HG03575 (cell line): Measurements from ENCODE around the gene MANSC4.

Experiments used
- ATAC-seq: cut with Tn5 transposase; IDR thresholded peaks from one replicate; pipeline ENCODE4 v1.9.1; 2021; ENCODE audit not compliant: unreplicated experiment, insufficient number of reproducible peaks, low FRiP score; ENCODE audit errors: extremely low read depth

MANSC4 gene

DNA sequence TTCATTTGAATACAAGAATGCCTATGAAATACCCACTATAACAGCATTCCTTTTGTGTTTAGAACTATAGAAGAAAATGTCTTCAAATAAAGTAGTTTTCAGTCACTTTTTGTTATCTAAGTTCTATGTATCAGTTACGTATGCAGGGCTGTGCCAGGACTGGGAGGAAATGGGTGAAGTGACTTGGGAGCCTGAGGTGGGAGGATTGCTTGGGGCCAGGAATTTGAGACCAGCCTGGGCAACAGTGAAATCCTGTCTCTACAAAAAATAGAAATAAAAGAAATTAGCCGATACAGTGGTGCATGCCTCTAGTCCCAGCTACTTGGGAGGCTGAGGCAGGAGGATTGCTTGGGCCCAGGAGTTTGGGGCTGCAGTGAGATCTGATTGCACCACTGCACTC lies 22.9 kb upstream of the MANSC4 start:
- no peak for ATAC-seq

DNA sequence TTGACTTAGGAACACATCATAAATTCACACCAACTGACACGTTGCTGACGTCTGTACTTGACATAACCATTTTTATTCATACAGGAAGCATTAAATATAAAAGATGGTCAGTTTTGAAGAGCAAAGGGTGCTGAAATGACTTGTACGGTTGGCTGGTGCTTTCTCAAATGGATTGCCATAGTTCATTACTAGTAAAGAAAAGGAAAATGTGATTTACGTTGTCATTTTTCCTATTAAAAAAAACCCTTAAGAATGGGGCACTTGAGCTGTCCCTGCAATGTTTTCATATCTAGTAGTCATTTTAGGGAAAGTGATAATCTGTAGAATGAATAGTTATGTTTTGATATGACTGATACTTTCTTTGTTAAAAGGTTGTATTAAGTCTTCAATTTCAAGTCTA lies 22.5 kb upstream of the MANSC4 start:
- no peak for ATAC-seq

DNA sequence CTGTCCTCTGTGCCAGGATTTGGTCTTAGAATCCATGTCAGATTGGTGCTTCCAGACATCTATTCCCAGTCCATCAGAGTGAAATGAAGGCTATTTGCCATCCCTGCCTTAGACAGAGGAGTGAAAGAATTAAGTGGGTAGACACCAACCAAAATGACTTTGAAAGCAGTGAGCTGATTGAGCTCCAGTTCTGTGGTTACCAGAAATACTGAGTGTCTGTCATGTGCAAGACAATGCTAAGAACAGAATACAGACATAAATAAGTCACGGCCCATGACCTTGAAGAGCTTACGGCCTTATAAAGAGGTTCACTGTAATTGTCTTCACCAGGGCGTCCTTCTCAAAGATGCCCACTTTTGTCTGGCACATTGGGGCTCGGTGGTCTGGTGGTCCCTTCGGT lies 21.6 kb upstream of the MANSC4 start:
- ATAC-seq = no peak

DNA sequence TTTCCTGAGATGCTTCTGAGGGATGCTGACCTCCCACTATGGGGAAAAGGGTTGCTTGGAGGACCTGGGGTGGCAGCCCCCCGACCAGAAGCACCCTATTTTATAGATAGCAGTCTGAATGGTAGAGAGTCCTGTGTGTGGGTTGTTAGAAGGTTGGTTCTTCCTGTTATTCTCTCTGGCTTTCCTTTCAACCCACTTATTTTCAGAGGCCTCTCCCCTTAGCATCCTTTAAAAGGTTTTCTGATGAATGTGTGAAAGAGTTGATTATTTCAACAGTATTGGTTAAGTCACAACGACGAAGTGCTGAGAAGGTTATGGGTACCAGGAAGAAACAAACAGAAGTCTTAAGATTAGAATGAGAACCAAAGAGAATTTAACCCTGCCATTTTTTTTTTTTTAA lies 20.8 kb upstream of the MANSC4 start:
- no peak for ATAC-seq

DNA sequence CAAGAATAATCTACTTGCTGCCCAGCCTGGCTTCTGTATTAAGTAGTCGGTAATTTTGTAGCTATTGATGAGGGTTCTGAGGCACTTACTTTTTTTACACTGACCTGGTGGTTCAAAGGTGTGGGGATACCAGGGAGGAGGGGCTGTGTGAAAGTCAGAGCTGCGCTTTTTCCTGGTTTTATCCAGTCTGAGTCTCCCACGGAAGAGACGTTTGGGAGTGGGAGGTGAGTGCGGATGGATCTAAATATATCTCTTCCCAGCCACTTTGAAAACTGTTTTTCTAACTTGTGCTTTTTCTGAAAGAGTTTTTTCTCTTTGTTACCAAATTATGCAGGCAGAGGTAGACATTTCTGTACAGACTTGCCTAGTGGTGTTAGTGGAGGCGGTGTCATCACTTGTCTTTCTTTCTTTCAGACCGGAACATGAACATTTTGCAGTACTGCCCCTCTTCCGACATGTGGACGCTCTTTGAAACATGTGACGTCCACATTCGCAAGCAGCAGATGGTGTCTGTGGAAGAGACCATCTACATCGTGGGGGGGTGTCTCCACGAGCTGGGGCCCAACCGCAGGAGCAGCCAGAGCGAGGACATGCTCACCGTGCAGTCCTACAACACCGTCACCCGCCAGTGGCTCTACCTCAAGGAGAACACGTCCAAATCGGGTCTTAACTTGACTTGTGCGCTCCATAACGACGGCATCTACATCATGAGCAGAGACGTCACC lies 17.4 kb upstream of the MANSC4 start:
- no peak for ATAC-seq

DNA sequence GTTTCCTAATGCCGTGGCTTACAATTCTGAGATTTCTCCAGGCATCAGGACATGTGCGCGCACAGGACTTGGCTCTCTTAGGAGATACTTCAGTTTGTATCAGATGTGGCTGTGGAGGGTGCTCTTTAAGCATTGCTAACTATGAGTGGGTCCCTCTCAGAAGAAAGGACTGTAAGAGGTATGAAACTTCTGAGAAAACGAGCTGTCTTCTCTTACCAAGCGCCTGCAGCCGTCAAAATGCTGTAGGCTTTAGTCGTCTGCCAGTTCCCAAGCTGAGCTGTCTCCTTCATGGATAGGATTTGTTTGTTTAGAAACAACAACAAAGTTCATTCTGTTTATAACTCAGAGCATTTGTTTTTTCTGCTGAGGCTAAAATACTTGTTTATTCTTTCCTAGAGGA lies 16.1 kb upstream of the MANSC4 start:
- no peak for ATAC-seq

DNA sequence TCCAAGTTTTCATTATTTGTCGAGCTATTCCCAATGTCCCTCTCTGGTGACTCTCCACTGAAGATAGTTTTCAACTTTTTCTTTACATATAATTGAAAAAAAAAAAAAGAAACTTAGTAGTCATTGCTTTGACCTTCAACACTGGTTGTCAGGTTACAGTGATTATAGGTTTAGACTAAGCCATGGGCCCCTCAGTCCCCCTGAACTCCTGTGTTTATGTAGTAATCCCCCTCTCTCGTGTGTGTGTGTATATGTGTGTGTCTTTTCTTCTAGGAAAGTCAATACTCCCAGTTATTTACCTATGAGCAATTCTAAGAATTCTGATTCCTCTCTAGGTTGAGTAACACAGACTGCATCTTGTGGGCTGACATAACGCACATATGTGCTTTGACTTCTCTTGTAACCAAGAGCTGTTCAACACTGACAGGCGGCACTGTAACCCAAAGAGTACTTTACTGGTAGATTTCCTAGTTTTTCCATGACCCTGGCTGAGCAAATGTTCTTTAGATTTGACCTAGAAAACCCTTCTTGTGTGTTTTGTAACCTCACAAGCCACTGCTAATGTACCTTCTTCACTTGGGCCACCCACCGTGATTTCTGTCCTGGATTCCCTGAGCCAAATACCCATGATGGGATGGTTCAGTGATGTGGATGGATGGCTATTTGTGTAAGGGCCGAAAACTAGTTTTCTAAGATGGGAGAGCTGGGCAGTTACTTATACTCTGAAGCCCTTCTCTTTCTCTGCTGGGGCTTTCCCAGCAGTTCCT lies 15.0 kb upstream of the MANSC4 start:
- ATAC-seq = no peak

DNA sequence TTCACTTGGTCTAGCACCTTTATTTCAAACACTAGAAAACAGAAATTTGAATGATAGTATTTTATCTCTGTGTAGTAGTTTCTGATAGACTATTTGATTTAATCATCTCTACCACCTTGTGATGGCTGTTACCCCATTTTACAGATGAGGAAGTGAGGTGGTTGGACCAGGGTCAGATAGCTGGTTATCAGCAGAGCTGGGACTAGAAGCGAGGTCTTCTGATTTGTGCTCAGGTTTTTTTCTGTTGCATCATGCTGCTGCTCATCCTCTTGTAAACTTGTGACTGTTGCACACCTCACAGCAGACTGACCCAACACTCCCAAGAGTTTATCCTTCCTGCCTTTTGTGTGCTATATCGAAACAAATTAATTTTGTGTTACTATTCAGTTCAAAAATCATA lies 10.1 kb upstream of the MANSC4 start:
- no peak for ATAC-seq

DNA sequence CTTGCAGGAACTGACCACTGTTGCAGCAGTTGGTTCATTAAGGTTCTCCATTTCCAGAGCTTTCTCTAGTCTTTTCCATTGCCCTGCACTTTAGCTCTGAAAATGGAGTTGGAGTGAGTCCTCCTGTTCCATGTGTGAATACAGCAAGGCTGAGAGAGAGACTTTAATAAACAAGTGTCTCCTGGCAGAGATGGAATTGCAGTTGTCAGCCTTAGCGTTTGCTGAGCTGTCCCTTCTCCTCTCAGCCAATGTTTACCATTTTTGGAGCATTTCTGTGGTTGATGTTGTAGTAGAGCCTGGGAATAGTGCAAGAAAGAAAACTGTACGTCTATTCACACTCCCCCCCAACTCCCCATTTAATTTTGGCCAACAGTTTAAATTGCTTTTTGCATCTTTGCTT lies 7.5 kb upstream of the MANSC4 start:
- ATAC-seq = no peak

DNA sequence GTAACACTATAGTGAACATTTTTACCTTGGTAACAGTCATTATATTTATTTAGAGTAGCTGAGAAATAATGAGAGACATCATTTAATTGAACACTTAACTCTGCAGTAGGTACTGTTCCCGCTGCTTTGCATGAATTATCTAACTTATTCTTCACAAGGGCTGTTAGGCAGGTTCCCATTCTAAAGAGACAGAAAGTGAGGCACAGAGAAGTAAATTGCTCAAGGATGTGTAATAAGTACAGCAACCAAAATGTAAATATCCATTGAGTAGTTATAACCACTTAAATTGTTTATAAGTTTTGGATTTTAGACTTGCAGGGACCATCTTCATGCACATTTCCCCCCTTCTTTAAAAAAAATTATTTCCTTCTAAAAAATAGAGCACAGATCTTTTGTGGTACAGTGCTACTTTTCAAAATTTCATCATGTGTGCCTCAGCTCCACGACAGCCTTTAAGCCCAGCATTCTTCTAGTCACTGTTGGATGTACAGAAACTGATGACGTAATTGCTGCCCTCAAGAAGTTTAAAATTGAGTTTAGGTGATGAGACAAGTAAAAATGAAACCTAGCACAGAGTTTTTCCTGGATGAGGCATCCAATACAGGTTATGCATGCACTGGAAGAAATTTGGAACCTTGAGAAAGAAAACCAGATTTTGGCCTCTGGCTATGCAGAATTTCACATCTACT lies 6.0 kb upstream of the MANSC4 start:
- no peak for ATAC-seq

DNA sequence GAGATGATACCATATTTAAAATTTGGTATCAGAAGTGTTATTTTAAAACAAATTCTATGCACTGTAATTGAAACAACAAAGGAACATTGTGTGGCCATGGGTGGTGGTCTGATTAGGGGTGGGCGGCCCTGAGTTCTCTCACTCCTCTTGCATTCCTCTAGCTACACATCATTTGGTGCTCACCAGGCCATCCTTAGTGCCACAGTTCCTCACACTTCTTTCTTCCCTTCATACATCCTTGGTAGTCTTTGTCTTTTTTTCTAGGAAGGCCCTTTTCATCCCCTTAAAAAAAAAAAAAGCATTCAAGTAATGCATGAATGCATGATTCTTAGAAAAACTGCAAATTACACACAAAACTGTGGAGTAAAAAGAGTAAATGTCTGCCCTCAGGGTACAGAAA lies 2.4 kb upstream of the MANSC4 start:
- ATAC-seq = no peak

DNA sequence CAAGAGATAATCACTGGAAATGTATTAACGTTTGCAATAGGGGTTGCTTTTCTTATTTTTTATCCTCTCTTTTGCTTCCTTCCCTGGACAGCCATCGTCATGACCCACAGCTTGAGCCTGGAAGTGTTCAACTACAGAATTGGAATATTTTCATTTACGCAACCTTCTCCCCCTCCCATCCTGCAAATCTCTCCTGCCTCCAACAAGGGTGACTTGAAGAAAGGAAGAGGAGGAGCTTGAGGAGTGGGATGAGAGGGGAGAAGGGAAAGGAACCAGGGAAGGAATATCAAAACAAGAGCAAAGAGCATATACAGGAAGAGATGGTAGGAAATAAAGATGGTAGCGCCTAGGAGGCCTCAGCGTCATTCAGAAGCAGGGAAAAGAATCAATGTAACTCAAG lies 1.6 kb upstream of the MANSC4 start:
- ATAC-seq = no peak

DNA sequence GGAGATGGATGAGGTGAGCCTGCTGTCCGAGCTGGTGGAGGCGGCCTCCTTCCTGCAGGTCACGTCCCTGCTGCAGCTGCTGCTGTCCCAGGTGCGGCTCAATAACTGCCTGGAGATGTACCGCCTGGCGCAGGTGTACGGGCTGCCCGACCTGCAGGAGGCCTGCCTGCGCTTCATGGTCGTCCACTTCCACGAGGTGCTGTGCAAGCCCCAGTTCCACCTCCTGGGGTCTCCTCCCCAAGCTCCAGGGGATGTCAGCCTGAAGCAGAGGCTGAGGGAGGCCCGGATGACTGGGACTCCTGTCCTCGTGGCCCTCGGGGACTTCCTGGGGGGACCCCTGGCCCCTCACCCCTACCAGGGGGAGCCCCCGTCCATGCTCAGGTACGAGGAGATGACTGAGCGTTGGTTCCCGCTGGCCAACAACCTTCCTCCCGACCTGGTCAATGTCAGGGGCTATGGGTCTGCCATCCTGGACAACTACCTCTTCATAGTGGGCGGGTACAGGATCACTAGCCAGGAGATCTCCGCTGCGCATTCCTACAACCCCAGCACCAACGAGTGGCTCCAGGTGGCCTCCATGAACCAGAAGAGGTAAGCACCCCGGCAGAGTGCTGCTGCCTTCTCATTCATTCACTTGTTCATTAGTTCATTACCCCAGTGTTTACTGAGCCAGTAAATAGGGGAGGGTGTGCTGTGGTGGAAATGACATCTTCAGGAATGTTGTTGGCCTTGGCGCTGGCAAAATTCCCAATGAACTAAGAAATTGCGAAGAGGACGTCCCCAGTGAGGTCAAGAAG lies 774 bp upstream of the MANSC4 start:
- ATAC-seq = peak; percentile 15

DNA sequence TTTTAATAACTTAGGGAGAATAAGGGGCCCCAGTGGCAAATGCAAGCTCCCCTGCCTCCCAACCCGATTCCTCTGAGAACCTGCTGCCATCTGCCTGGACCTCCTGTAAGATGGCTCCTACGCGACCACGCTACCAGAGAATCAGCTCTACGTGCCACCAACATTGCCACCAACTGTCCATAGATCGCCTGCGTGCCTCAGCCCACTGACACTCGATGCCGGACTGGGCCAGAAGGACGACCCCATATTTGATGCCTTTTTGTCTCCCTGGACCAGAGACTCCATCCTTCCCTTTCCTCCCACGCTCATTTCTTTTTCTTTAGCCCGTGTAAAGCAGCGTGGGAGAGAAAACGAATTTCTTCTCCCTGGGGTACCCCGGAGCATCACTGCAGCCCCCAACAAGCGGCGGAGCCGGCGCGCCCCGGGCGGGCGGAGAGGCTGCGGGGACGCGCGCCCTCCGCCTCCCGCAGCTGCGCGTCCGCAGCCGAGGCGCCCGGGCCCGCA lies 568 bp downstream of the MANSC4 start:
- no peak for ATAC-seq

DNA sequence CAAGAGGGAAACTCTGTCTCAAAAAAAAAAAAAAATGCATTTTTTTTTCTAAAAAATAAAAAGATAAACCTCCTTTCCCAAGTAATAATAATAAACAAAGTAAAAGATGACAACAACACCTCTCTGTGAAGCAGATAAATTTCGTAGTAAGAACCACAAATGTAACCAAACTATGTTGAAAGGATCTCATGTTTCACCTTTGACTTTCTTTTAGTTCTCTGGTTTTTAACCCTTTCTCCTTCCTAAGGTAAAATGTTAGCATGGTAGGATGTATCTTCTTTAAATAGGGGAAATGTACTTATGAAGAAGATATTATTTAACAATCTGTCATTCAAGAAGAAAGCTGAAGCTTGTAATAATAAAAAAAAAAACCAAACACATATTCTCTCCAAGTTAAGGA lies 1.8 kb downstream of the MANSC4 start:
- no peak for ATAC-seq

DNA sequence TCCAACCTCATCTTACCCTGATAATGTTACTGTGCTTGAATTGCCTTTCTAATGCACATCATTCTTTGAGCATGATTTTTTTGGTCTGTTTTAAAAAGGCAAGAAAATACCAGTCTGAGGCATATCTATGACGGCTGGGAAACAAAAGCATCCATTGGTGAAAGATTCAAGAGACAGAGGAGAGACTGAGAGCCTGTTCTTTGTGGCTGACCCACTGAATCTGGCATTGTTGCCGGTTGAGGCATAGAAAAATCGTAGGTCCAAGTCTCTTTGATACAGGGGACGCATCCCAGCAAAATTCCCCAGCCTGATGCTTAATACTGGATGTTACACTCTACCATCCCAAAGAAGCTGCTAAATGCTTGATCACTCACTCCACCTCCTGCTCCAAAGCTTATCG lies 2.9 kb downstream of the MANSC4 start:
- no peak for ATAC-seq

DNA sequence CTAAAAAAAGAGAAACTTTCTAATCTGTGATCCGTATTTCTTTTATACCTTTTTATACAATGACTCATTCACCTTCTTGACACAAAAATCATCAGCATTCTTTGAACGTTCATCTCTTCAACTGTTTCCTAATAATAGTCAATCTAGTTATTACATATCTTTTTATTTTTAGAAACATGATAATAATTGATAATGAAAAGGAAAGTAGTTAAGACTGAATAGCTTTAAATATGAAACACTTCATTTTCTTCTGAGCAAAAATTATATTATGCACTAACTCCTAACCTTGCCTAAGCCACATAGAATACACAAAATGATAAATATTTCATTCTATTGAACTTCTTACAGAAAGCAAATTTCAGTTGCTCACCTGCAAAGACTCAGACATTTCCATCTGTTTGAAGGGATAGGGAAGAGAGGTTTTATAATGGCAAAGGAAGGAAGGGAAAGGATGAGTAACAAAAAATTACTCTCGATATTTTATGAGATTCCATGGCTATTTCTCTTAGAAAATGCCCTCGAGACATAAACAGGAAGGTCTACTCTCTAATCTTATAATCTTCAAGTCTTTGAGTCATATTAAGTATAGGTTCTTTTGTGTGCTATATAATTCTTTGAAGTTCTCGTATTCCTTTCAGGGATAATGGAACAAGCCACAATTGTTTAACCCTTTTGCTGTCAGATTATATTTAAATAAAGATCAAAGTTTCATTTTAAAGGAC lies 7.5 kb downstream of the MANSC4 start:
- ATAC-seq = no peak

DNA sequence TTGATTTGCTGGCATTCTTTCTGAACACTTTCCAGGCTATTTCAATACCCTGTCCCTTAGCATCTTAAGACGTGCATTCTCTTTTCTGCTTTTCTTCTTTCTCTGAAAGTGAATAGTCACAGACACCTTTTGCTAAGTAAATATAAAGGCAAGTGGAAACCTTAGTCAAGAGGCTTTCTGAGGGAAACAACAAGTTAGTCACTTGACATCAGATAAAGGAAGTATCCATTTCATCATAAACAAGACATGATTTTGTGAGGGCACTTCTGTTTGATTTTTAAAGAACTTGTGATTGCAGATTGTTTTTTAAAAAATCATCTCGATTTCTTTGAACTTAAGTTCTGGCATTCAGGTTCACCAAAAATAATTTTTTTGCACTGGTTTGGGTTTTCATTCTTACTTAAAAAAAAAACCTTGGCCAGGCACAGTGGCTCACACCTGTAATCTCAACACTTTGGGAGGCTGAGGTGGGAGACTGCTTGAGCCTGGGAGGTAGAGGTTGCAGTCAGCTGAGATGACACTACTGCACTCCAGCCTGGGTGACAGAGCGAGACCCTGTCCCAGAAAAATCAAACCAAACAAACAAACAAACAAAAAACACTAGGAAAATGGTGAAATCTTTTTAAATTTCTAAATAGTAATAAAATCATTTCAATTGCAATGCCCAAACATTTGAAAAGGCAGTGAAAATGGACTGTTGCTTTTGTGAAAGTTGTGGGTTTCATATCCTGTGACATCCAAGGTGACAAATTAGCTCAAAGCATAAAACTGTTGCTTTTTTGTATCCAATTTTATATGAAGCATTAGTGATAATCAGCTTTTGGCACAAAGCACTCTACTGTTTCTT lies 8.3 kb downstream of the MANSC4 start:
- no peak for ATAC-seq
